Neural cell (in vitro differentiated cells): Measurements from ENCODE around the gene VAV2. TPM values are rescaled to one million over a fixed set of nuclear protein-coding genes. Genes with fewer than 3 reads are reported as not detected.

ENCODE experiments used
- H2AFZ ChIP-seq: fragments of 200-600, 300-800 bp; sonication (generic), shearing (Covaris generic); 2 replicates; pipeline ENCODE4 v1.6.0; 2014; ENCODE audit warnings: low read depth, mild to moderate bottlenecking, antibody characterized with exemption, low read length, moderate library complexity
- H3F3A ChIP-seq: fragments of 200-600 bp; shearing (Covaris generic); 2 replicates; pipeline ENCODE4 v1.6.1; 2016; ENCODE audit warnings: mild to moderate bottlenecking, moderate library complexity, mixed read lengths, antibody characterized with exemption, low read length; ENCODE audit not compliant: insufficient read depth, poor library complexity, severe bottlenecking
- H3K27ac ChIP-seq: fragments of 200-600, 300-800 bp; sonication (generic), shearing (Covaris generic); 2 replicates; pipeline ENCODE4 v1.5.1; 2014; ENCODE audit warnings: mild to moderate bottlenecking, low read length, moderate library complexity
- H3K27me3 ChIP-seq: fragments of 300-800, 200-600 bp; sonication (generic), shearing (Covaris generic); 2 replicates; pipeline ENCODE4 v1.6.0; 2014; ENCODE audit warnings: mild to moderate bottlenecking, low read depth, low read length, moderate library complexity; ENCODE audit not compliant: insufficient read depth
- H3K36me3 ChIP-seq: fragments of 300-800, 200-600 bp; sonication (generic), shearing (Covaris generic); 2 replicates; pipeline ENCODE4 v1.5.1; 2014; ENCODE audit warnings: mild to moderate bottlenecking, antibody characterized with exemption, low read length, moderate library complexity; ENCODE audit not compliant: insufficient read depth
- H3K4me2 ChIP-seq: fragments of 300-800, 200-600 bp; sonication (generic), shearing (Covaris generic); 2 replicates; pipeline ENCODE4 v1.6.0; 2014; ENCODE audit warnings: mild to moderate bottlenecking, low read length
- H3K4me3 ChIP-seq: fragments of 300-800, 200-600 bp; sonication (generic), shearing (Covaris generic); 2 replicates; pipeline ENCODE4 v1.5.1; 2014; ENCODE audit warnings: mild to moderate bottlenecking, low read length, moderate library complexity
- H3K79me2 ChIP-seq: fragments of 200-600 bp; shearing (Covaris generic); replicated peaks from 2 replicates; pipeline ENCODE4 v1.6.0; 2014; ENCODE audit warnings: mild to moderate bottlenecking, low read length, moderate library complexity; ENCODE audit not compliant: insufficient read depth
- H3K9ac ChIP-seq: fragments of 300-800, 200-600 bp; sonication (generic), shearing (Covaris generic); 2 replicates; pipeline ENCODE4 v1.6.1; 2016; ENCODE audit warnings: mild to moderate bottlenecking, low read length, mixed read lengths
- H3K9me2 ChIP-seq: fragments of 200-600 bp; shearing (Covaris generic); 2 replicates; pipeline ENCODE4 v1.6.1; 2016; ENCODE audit warnings: mild to moderate bottlenecking, low read length, mixed read lengths; ENCODE audit not compliant: insufficient read depth
- H3K9me3 ChIP-seq: fragments of 200-600, 300-800 bp; sonication (generic), shearing (Covaris generic); 2 replicates; pipeline ENCODE4 v1.6.1; 2016; ENCODE audit warnings: mild to moderate bottlenecking, mixed run types, low read length, moderate library complexity, mixed read lengths
- H4K20me1 ChIP-seq: fragments of 200-600 bp; shearing (Covaris generic); 2 replicates; pipeline ENCODE4 v1.6.1; 2016; ENCODE audit warnings: mild to moderate bottlenecking, mixed run types; ENCODE audit not compliant: insufficient read depth
- CTCF ChIP-seq: fragments of 450-650 bp; IDR thresholded peaks from 2 replicates; pipeline ENCODE4 v1.5.1; 2014; ENCODE audit warnings: antibody characterized with exemption, mild to moderate bottlenecking, moderate library complexity; ENCODE audit not compliant: poor library complexity, severe bottlenecking
- EP300 ChIP-seq: fragments of 450-650 bp; conservative IDR thresholded peaks from 2 replicates; pipeline ENCODE4 v1.6.1; 2014; ENCODE audit warnings: antibody characterized with exemption, mild to moderate bottlenecking, moderate library complexity; ENCODE audit not compliant: poor library complexity, severe bottlenecking
- EZH2 ChIP-seq: fragments of 200-600, 300-800 bp; shearing (Covaris generic), sonication (generic); IDR thresholded peaks from 2 replicates; pipeline ENCODE4 v1.6.1; 2014; ENCODE audit warnings: antibody characterized with exemption, low read length, borderline replicate concordance, mild to moderate bottlenecking; ENCODE audit not compliant: insufficient read depth, poor library complexity, severe bottlenecking
- MXI1 ChIP-seq: fragments of 450-650 bp; conservative IDR thresholded peaks from 2 replicates; pipeline ENCODE4 v1.6.1; 2014; ENCODE audit warnings: antibody characterized with exemption, mild to moderate bottlenecking; ENCODE audit not compliant: poor library complexity, severe bottlenecking
- POLR2AphosphoS5 ChIP-seq: IDR thresholded peaks from 2 replicates; pipeline ENCODE4 v1.6.1; 2012
- RAD21 ChIP-seq: fragments of 450-650 bp; conservative IDR thresholded peaks from 2 replicates; pipeline ENCODE4 v1.6.1; 2014; ENCODE audit warnings: antibody characterized with exemption, mild to moderate bottlenecking, moderate library complexity
- REST ChIP-seq: IDR thresholded peaks from 2 replicates; pipeline ENCODE4 v1.6.1; 2012; ENCODE audit warnings: borderline replicate concordance
- SMC3 ChIP-seq: fragments of 450-650 bp; conservative IDR thresholded peaks from 2 replicates; pipeline ENCODE4 v1.6.1; 2014; ENCODE audit warnings: antibody characterized with exemption, mild to moderate bottlenecking, moderate library complexity; ENCODE audit not compliant: poor library complexity
- TAF1 ChIP-seq: IDR thresholded peaks from 2 replicates; pipeline ENCODE4 v1.6.1; 2012; ENCODE audit warnings: low read depth
- polyA plus RNA-seq: library from polyadenylated mRNA; depleted of rRNA; stranded (reverse); fragments of >200 nt; gene quantifications from 2 replicates; pipeline ENCODE4 v1.2.3, GENCODE V29; 2014

VAV2 gene
- polyA plus RNA-seq, 1 donor from 2014 or later, result 35.2 TPM

GRCh38 chr9:133992780-133993634 lies 883 bp upstream of the VAV2 start:
- H3K4me2 ChIP-seq, result peak overlapping the region; percentile 65
- H3K79me2 ChIP-seq, result peaks cover 25% of the 10 kb centered on the region
- no peaks in the 10 kb centered on the region for H3K9me2 ChIP-seq
- no peak overlapping the region for H2AFZ ChIP-seq
- peaks cover under 1% of the 10 kb centered on the region for H4K20me1 ChIP-seq
- H3F3A ChIP-seq, result no peaks in the 10 kb centered on the region
- peak overlapping the region; percentile 73 for H3K4me3 ChIP-seq
- TF ChIP-seq RAD21 (peak; percentile 47), CTCF (peak; percentile 58), POLR2AphosphoS5 (no peak), SMC3 (peak; percentile 63), EP300 (no peak)
- H3K9me3 ChIP-seq, result no peaks in the 10 kb centered on the region
- no peaks in the 10 kb centered on the region for H3K36me3 ChIP-seq
- no peaks in the 10 kb centered on the region for H3K27me3 ChIP-seq
- H3K27ac ChIP-seq, result no peak overlapping the region
- peak overlapping the region; percentile 77 for H3K9ac ChIP-seq

GRCh38 chr9:133991214-133991921 lies 756 bp downstream of the VAV2 start:
- peak overlapping the region; percentile 91 for H3K4me3 ChIP-seq
- H3K4me2 ChIP-seq, result peak overlapping the region; percentile 85
- H3K36me3 ChIP-seq, result no peaks in the 10 kb centered on the region
- H4K20me1 ChIP-seq, result peaks cover 4% of the 10 kb centered on the region
- H3K27me3 ChIP-seq, result no peaks in the 10 kb centered on the region
- H3F3A ChIP-seq, result no peaks in the 10 kb centered on the region
- H3K9me2 ChIP-seq, result no peaks in the 10 kb centered on the region
- TF ChIP-seq EP300 (no peak), TAF1 (peak; percentile 27)
- peak overlapping the region; percentile 69 for H3K27ac ChIP-seq
- H2AFZ ChIP-seq, result peak overlapping the region; percentile 21
- H3K79me2 ChIP-seq, result peaks cover 35% of the 10 kb centered on the region
- peak overlapping the region; percentile 77 for H3K9ac ChIP-seq
- H3K9me3 ChIP-seq, result no peaks in the 10 kb centered on the region

GRCh38 chr9:133990366-133991213 lies 1.5 kb downstream of the VAV2 start:
- Histone ChIP-seq H3K9ac (peak overlapping the region; percentile 77), H3K79me2 (peaks cover 37% of the 10 kb centered on the region), H4K20me1 (peaks cover 4% of the 10 kb centered on the region)

More at GRCh38 chr9:133990366-133991213, 1.5 kb downstream of the VAV2 start:
- peak overlapping the region; percentile 85 for H3K4me2 ChIP-seq
- H3K4me3 ChIP-seq, result peak overlapping the region; percentile 91
- no peaks in the 10 kb centered on the region for H3K27me3 ChIP-seq
- peak overlapping the region; percentile 21 for H2AFZ ChIP-seq
- H3K9me2 ChIP-seq, result no peaks in the 10 kb centered on the region
- peak overlapping the region; percentile 69 for H3K27ac ChIP-seq
- H3K9me3 ChIP-seq, result no peaks in the 10 kb centered on the region
- H3K36me3 ChIP-seq, result no peaks in the 10 kb centered on the region
- TF ChIP-seq REST, result peak; percentile 28
- peak; percentile 22 for TF ChIP-seq POLR2AphosphoS5
- peak; percentile 54 for TF ChIP-seq MXI1
- TF ChIP-seq EP300, result no peak
- TF ChIP-seq TAF1, result no peak
- TF ChIP-seq SMC3, result peak; percentile 14
- no peak for TF ChIP-seq RAD21
- TF ChIP-seq EZH2, result no peak
- no peaks in the 10 kb centered on the region for H3F3A ChIP-seq
